Right atrium auricular region (tissue), 2 donors: Measurements from ENCODE around the gene TFDP2. TPM values are rescaled to one million over a fixed set of nuclear protein-coding genes. Genes with fewer than 3 reads are reported as not detected.

ENCODE experiments used
- DNase-seq: peaks from one replicate; pipeline ENCODE4 v3.0.0-alpha.2; 2019; ENCODE audit warnings: low spot score
- H3K27ac ChIP-seq, 2 donors: fragments of 200-600 bp; sonication (generic); 1 replicate in 1 of 2; 2 replicates in 1 of 2; pipeline ENCODE4 v1.5.1; 2016 to 2019
- H3K27me3 ChIP-seq, 2 donors: fragments of 200-600 bp; sonication (generic); one replicate each; pipeline versions ENCODE4 v1.5.1 to v1.6.0; 2017 to 2019
- H3K36me3 ChIP-seq: fragments of 200-600 bp; sonication (generic); one replicate; pipeline ENCODE4 v1.5.1; 2016
- H3K4me1 ChIP-seq, 2 donors: fragments of 200-600 bp; sonication (generic); one replicate each; pipeline versions ENCODE4 v1.5.1 to v1.6.0; 2017 to 2019
- H3K4me3 ChIP-seq, 2 donors: fragments of 200-600 bp; sonication (generic); 1 replicate in 1 of 2; 2 replicates in 1 of 2; pipeline ENCODE4 v1.5.1; 2017 to 2019; ENCODE audit warnings: mild to moderate bottlenecking in 1 of 2, moderate library complexity in 1 of 2
- H3K9me3 ChIP-seq, 2 donors: fragments of 200-600 bp; sonication (generic); one replicate each; pipeline ENCODE4 v1.5.1; 2019
- total RNA-seq, 2 donors: library from RNA; depleted of rRNA; stranded (reverse); fragments of >200 nt; gene quantifications; one replicate each; pipeline ENCODE4 v1.1.0, GENCODE V29; 2016
- TF ChIP-seq, protein P1 (sequence below), 2 donors: fragments of 200-600 bp; sonication (generic); IDR thresholded peaks; one replicate each; pipeline ENCODE4 v1.5.1; 2019; ENCODE audit warnings: antibody characterized with exemption in 2 of 2

Gene TFDP2
- total RNA-seq, 2 donors from 2014 or later, result 30.2 to 59.3 TPM

DNA sequence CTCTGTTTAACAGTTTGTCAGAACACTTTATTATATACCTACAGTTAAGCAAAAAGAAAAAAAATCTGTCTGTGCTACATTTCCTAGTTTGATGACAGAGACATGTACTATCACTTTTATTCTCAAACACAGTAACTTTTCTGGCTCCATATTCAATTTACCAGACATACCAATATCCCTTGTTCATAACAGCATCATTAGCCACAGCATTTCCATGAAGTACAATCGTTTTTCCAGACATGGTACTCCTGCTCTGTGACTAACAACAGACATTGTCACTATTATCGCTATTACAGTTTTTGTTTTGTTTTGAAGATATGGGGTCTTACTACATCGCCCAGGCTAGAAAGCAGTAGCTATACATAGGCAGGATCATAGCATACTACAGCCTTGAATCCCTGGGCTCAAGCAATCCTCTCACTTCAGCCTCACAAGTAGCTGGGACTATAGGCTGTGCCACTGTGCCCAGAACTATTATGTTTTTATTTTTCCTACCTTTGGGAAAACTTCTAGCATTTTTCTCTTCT, 14.5 kb downstream of the TFDP2 start:
- TF ChIP-seq, protein P1, sequence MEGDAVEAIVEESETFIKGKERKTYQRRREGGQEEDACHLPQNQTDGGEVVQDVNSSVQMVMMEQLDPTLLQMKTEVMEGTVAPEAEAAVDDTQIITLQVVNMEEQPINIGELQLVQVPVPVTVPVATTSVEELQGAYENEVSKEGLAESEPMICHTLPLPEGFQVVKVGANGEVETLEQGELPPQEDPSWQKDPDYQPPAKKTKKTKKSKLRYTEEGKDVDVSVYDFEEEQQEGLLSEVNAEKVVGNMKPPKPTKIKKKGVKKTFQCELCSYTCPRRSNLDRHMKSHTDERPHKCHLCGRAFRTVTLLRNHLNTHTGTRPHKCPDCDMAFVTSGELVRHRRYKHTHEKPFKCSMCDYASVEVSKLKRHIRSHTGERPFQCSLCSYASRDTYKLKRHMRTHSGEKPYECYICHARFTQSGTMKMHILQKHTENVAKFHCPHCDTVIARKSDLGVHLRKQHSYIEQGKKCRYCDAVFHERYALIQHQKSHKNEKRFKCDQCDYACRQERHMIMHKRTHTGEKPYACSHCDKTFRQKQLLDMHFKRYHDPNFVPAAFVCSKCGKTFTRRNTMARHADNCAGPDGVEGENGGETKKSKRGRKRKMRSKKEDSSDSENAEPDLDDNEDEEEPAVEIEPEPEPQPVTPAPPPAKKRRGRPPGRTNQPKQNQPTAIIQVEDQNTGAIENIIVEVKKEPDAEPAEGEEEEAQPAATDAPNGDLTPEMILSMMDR (IDR thresholded peaks at IDR 0.05), result no peak
- no peaks in the 10 kb centered on the region for H3K36me3 ChIP-seq
- no peaks in the 10 kb centered on the region for H3K9me3 ChIP-seq
- H3K4me1 ChIP-seq, result no peaks in the 10 kb centered on the region
- no peak overlapping the region for H3K4me3 ChIP-seq
- no peak overlapping the region for H3K27ac ChIP-seq
- H3K27me3 ChIP-seq, result no peaks in the 10 kb centered on the region
- no peak for DNase-seq

DNA sequence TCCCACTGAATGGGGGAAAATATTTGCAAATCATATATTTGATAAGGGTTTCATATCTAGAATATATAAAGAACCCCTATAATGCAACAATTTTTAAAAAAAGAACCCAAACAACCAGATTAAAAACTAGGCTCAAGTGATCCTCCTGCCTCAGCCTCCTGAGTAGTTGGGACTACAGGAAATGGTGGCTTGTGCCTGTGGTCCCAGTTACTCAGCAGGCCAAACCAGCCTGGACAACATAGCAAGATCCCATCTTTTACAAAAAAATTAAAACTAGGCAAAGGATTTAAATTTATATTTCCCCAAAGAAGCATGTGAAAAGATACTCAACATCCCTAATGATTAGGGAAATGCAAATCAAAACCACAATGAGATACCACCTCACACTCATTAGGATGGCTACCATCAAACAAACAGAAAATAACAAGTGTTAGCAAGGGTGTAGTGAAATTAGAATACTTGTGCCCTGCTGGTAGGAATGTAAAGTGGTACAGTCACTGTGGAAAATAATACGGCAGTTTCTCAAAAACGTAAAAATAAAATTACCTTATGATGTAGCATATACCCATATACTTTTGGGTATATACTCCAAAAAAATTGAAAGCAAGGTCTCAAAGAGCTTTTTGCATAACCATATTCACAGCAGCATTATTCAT, 19.7 kb downstream of the TFDP2 start:
- no peaks in the 10 kb centered on the region for H3K36me3 ChIP-seq

DNA sequence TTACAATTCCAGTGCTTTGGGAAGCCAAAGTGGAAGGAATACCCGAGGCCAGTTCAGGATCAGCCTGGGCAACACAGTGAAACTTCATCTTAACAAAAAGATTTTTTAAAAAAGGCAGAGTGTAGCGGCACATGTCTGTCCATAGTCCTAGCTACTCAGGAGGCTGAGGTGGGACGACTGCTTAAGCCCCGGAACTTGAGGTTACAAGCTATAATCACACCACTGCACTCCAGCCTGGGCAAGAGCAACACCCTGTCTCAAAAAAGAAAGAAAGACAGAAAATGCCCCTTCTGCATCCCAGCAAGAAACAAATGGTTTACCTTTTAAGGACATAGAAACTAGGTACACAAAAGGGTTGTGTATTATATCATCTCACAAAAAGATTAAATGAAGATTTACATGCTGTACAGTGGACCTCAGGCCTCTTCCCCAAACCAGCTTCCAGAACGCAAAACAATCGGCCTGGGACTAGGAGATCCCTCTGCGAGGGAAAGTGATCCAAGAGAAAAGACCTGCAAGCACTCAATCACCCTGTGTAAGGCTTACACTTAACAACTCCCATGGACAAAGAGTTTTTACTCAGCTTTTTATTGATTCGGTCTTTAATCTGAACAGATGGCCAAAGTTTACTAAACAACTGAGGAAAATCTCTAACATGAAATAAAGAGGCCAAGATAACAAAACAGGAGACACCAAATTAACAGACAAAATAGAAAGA, 21.2 kb downstream of the TFDP2 start:
- Histone ChIP-seq H3K36me3 (no peaks in the 10 kb centered on the region), H3K27ac (no peak overlapping the region), H3K27me3 (no peaks in the 10 kb centered on the region), H3K4me1 (no peaks in the 10 kb centered on the region), H3K9me3 (no peaks in the 10 kb centered on the region), H3K4me3 (no peak overlapping the region)
- TF ChIP-seq, protein P1 (IDR thresholded peaks at IDR 0.05), result no peak
- no peak for DNase-seq

More for the DNA sequence above, 19.7 kb downstream of the TFDP2 start:
- no peak overlapping the region for H3K4me3 ChIP-seq
- H3K4me1 ChIP-seq, result no peaks in the 10 kb centered on the region
- TF ChIP-seq, protein P1 (IDR thresholded peaks at IDR 0.05), result no peak
- H3K27me3 ChIP-seq, result no peaks in the 10 kb centered on the region
- DNase-seq, result no peak
- H3K9me3 ChIP-seq, result no peaks in the 10 kb centered on the region
- no peak overlapping the region for H3K27ac ChIP-seq

DNA sequence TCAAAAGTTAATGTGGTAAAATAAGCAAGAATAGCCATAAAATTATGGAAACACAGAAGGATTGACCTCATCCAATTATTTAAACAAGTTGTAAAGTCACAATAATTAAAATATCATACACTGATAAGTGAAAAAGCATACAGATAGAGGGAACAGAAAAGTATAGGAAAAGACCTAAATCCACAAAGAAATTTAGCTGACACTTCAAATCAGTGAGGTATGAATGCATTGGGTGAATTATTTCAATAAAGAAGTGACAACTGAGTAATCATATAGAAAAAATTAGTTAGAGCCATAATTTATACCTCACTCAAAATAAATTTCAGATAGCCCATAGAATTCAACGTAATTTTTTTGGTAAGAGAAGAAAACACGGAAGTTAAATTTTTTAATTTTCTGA, 25.1 kb downstream of the TFDP2 start:
- DNase-seq, result no peak
- H3K4me1 ChIP-seq, result no peaks in the 10 kb centered on the region
- H3K36me3 ChIP-seq, result no peaks in the 10 kb centered on the region
- no peak overlapping the region for H3K4me3 ChIP-seq
- H3K9me3 ChIP-seq, result no peaks in the 10 kb centered on the region
- H3K27ac ChIP-seq, result no peak overlapping the region
- TF ChIP-seq, protein P1 (IDR thresholded peaks at IDR 0.05), result no peak
- no peaks in the 10 kb centered on the region for H3K27me3 ChIP-seq

DNA sequence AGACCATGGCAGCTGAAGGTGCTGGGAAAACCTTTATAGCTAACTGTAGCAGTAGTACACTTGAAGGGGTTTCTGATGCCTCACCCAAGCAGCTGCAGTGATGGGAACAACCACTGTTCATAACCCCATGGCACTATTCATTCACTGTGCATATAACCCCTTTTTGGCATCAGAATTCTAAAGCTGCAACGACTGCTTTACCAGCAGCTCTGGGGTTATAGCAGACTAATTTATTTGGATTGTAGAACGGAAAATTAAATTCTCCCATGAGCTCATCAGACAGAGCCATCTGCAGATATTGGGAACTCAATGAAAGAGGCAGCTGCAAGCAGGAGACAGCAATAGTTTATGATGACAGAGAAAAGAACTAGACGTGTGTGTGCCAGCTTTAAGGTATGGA, 28.6 kb downstream of the TFDP2 start:
- H3K36me3 ChIP-seq, result no peaks in the 10 kb centered on the region
- TF ChIP-seq, protein P1 (IDR thresholded peaks at IDR 0.05), result no peak
- no peak overlapping the region for H3K27ac ChIP-seq
- no peaks in the 10 kb centered on the region for H3K27me3 ChIP-seq
- H3K4me3 ChIP-seq, result no peak overlapping the region
- H3K4me1 ChIP-seq, result no peaks in the 10 kb centered on the region
- H3K9me3 ChIP-seq, result no peaks in the 10 kb centered on the region
- DNase-seq, result no peak
